ENCODE data around the gene SMCO4.
"Not testable (repeated sequence)": the region's sequence is repeated elsewhere in the genome, so short reads cannot be mapped to it uniquely, and the experiment has no call there.

Gene SMCO4

DNA sequence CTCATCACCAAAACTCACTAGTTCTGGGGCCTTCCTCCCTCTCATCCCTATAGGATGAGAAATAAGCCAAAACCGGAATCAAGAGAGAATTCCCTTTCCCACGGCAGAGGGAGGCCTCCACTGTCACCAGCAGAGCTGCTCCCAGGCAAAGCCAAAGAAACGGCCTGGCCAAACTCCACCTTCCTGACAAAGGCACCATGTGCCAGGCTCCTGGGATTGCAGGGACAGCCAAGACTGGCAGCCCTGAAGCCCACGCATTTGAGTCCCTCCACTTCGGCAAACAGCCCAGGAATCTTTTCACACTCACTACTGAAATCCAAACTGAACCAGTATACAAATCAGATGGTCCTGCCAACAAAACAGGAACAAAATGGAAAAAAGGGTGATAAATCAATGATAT lies 6.1 kb downstream of the SMCO4 start:
- no peak for DNase-seq (ENCODE audit: low read depth)
- TF ChIP-seq, protein P1, sequence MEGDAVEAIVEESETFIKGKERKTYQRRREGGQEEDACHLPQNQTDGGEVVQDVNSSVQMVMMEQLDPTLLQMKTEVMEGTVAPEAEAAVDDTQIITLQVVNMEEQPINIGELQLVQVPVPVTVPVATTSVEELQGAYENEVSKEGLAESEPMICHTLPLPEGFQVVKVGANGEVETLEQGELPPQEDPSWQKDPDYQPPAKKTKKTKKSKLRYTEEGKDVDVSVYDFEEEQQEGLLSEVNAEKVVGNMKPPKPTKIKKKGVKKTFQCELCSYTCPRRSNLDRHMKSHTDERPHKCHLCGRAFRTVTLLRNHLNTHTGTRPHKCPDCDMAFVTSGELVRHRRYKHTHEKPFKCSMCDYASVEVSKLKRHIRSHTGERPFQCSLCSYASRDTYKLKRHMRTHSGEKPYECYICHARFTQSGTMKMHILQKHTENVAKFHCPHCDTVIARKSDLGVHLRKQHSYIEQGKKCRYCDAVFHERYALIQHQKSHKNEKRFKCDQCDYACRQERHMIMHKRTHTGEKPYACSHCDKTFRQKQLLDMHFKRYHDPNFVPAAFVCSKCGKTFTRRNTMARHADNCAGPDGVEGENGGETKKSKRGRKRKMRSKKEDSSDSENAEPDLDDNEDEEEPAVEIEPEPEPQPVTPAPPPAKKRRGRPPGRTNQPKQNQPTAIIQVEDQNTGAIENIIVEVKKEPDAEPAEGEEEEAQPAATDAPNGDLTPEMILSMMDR (conservative IDR thresholded peaks at IDR 0.05; ENCODE audit: low read depth, low read length) = no peak
- no peak overlapping the region for H3K4me3 ChIP-seq (ENCODE audit: low read length)

DNA sequence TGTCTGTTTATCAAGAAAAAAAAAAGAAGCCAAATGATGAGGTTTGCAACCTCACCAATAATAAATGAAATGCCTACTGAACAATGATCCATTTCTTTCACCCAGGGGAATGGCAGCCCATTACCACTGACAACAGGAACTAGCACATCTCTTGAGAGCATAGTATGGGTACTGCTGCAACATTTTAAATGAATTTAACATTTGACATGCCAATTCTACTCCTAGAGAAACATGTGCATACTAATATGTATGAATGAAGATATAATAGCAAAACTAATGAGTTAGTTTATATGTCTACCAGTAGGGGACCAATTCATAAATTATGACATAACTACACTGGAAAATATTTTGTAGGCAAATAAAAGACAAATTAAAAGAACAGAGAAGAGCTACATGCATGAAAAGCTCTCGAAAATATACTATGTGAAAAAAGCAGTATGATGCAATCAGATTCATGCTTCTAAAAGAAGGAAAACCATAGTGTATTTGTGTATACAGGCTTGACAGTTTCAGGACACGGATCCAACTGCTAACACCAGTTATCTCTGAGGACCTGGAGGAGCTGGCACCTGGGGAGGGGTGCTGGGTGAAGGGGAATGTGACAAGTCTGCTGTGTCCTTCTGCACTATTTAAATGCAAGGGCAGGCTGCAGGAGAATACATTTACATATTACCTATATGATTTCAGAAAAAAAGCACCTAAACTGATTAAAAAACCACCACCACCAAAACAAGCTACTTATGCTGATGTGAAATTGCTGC lies 6.9 kb downstream of the SMCO4 start:
- no peak overlapping the region for H3K4me3 ChIP-seq (ENCODE audit: low read length)
- TF ChIP-seq, protein P1 (conservative IDR thresholded peaks at IDR 0.05; ENCODE audit: low read depth, low read length) = peak; percentile 6
- DNase-seq (ENCODE audit: low read depth) = no peak

DNA sequence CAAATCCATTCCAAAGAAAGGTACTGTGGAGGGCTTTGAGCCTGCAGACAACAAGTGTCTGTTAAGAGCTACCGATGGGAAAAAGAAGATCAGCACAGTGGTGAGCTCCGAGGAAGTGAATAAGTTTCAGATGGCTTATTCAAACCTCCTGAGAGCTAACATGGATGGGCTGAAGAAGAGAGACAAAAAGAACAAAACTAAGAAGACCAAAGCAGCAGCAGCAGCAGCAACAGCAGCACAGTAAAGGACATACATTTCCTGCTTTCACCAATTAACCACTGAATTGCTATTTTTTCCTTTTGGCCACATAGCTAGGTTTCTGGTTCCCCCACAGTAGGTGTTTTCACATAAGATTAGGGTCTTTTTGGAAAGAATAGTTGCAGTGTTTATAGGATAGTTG lies 7.6 kb downstream of the SMCO4 start:
- not testable (repeated sequence) for DNase-seq (ENCODE audit: low read depth); H3K4me3 ChIP-seq (ENCODE audit: low read length)

DNA sequence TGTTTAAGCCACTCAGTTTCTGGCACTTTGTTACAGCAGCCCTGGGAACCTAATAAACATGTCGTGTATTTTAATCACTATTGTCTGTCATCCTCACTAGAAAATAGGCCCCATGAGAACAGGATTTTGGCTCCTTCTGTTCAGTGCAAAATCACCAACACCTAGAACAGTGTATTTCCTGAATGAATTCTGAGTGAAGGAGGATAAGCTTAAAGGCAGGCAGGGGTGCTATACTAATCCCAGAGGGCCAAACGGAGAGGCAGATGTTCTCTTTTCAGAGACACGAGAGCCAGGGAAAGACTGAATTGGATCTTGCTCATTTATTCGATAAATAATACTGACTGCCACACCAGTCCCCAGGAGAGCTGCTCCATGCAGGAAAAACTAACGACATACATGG lies 10.4 kb downstream of the SMCO4 start:
- no peak overlapping the region for H3K4me3 ChIP-seq (ENCODE audit: low read length)
- TF ChIP-seq, protein P1 (conservative IDR thresholded peaks at IDR 0.05; ENCODE audit: low read depth, low read length) = no peak
- DNase-seq (ENCODE audit: low read depth) = no peak

DNA sequence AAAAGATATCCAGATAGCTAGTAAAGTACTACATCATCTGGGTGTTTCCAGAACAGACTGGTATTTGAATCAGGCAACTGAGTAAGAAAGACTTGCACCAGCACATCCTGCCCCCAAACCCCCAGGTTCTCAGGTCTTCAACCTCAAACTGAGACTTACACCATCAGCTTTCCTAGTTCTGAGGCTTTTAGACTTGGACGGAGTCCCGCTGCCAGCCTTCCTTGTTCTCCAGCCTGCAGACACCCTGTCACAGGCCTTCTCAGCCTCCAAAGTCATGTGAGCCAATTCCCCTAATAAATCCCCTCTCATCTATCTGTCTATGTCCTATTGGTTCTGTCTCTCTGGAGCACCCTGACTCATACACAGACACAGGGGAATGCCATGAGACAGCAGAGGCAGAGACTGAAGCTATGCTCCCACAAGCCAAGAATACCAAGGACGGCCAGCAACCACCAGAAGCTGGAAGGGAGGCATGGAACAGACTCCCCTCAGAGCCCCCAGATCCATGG lies 10.9 kb downstream of the SMCO4 start:
- TF ChIP-seq, protein P1 (conservative IDR thresholded peaks at IDR 0.05; ENCODE audit: low read depth, low read length) = no peak
- no peak for DNase-seq (ENCODE audit: low read depth)
- no peak overlapping the region for H3K4me3 ChIP-seq (ENCODE audit: low read length)

DNA sequence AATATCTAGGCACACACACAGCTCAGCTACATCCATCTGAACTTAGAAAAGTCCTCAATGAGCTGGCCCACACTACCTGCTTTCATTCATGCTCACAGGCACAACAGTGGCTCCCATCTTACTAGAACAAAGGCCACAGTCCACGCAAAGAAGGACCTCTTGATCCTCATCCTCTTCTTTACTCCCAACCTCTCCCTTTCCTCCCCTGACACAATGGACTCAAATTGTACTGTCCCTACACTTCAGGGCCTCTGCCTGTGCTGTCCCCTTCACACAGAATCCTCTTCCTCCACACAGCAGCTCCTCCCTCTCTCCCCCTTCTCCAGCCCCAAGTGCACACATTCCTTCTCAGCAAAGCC lies 12.7 kb downstream of the SMCO4 start:
- TF ChIP-seq, protein P1 (conservative IDR thresholded peaks at IDR 0.05; ENCODE audit: low read depth, low read length) = no peak
- DNase-seq (ENCODE audit: low read depth) = no peak
- no peak overlapping the region for H3K4me3 ChIP-seq (ENCODE audit: low read length)

DNA sequence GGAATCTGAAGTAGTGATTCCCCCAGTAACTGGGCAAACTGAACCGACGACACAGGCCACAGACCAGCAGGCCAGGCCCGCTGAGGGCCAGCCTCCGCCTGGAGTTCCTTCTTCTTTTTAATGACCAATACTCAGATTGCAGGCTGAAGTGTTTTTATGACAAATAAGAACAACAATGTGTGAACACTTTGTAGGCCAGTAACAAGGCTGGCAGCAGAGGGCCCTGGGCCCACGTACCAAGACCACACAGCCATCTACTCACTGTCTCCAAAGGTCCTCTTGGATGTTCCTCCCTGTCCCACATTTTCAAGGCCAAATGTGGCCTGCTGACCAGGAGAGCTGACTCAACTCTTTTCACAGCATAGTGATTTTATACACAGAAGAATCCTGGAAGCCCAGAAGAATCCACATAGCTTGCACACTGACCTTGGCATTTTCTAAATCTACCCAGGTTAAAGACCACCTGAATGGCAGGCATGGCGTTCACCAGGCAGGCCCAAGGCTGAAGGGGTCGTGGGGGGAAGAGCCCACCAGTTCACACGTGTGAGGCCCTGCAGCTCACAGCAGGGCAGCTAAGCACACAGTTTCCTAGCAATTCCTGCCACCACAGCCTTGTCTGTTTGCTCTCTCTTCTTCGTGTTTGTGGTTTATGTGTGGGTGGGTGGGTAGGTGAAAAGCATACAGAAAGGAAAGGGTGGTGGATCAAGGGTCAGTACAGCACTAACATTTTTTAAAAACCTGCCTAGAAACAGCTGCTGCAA lies 13.3 kb downstream of the SMCO4 start:
- no peak for DNase-seq (ENCODE audit: low read depth)
- TF ChIP-seq, protein P1 (conservative IDR thresholded peaks at IDR 0.05; ENCODE audit: low read depth, low read length) = no peak
- no peak overlapping the region for H3K4me3 ChIP-seq (ENCODE audit: low read length)

Data from retinal pigment epithelial cell (primary cell).